ENCODE data around the gene MED8. TPM values are rescaled to one million over a fixed set of nuclear protein-coding genes. Genes with fewer than 3 reads are reported as not detected.
"Not testable (repeated sequence)": the region's sequence is repeated elsewhere in the genome, so short reads cannot be mapped to it uniquely, and the experiment has no call there.

Gene MED8
- total RNA-seq, 1 donor from 2014 or later, result 18.0 TPM

- ATAC-seq (no peak), DNase-seq (ENCODE audit: missing footprints) (no peak)
- intact Hi-C loops (cut with DNase I), result no loop called here
Observed at GRCh38 chr1:43396059-43396458, 6.5 kb upstream of the MED8 start.

- DNase-seq (ENCODE audit: missing footprints) (no peak), ATAC-seq (no peak)
- intact Hi-C loops (cut with DNase I), result no loop called here
Observed at GRCh38 chr1:43395523-43395922, 5.9 kb upstream of the MED8 start.

- no peak for ATAC-seq
- intact Hi-C loops (cut with DNase I), result no loop called here
- DNase-seq (ENCODE audit: missing footprints), result no peak
Observed at GRCh38 chr1:43392702-43393101, 3.1 kb upstream of the MED8 start.

GRCh38 chr1:43388613-43389012 lies 987 bp downstream of the MED8 start:
- no peak for DNase-seq (ENCODE audit: missing footprints)
- intact Hi-C loops (cut with DNase I), result loop anchor here (2.0 kb wide), 1 partner anchor 20 kb away; the partner anchor contains the start of gene ELOVL1
- ATAC-seq, result no peak

GRCh38 chr1:43387976-43388599 lies 1.5 kb downstream of the MED8 start:
- intact Hi-C loops (cut with DNase I), result loop anchor here (2.0 kb wide), 1 partner anchor 19 kb away; the partner anchor contains the start of gene ELOVL1
- no peak for ATAC-seq
- no peak for DNase-seq (ENCODE audit: missing footprints)

GRCh38 chr1:43386676-43387075 lies 2.9 kb downstream of the MED8 start:
- intact Hi-C loops (cut with DNase I), result no loop called here
- ATAC-seq (no peak), DNase-seq (ENCODE audit: missing footprints) (no peak)

- DNase-seq (ENCODE audit: missing footprints), result no peak
- ATAC-seq, result peak; percentile 35
- intact Hi-C loops (cut with DNase I), result loop anchor here (2.0 kb wide), 1 partner anchor 145 kb away; no protein-coding TSS in a partner anchor
Observed at GRCh38 chr1:43383449-43383848, 6.2 kb downstream of the MED8 start.

- DNase-seq (ENCODE audit: missing footprints) (no peak), ATAC-seq (peak; percentile 52)
- intact Hi-C loops (cut with DNase I), result loop anchor here (2.0 kb wide), 1 partner anchor 143 kb away; no protein-coding TSS in a partner anchor
Observed at GRCh38 chr1:43382027-43382779, 7.4 kb downstream of the MED8 start.

- intact Hi-C loops (cut with DNase I), result loop anchor here (2.0 kb wide), 1 partner anchor 143 kb away; no protein-coding TSS in a partner anchor
- DNase-seq (ENCODE audit: missing footprints) (no peak), ATAC-seq (peak; percentile 40)
Observed at GRCh38 chr1:43381612-43382011, 8.0 kb downstream of the MED8 start.

- intact Hi-C loops (cut with DNase I), result no loop called here
- ATAC-seq (no peak), DNase-seq (ENCODE audit: missing footprints) (no peak)
Observed at GRCh38 chr1:43379476-43379875, 10.1 kb downstream of the MED8 start.

GRCh38 chr1:43377831-43378230 lies 11.8 kb downstream of the MED8 start:
- DNase-seq (ENCODE audit: missing footprints), result no peak
- ATAC-seq, result no peak
- intact Hi-C loops (cut with DNase I), result no loop called here

- ATAC-seq (no peak), DNase-seq (ENCODE audit: missing footprints) (no peak)
- intact Hi-C loops (cut with DNase I), result no loop called here
Observed at GRCh38 chr1:43376723-43377235, 12.8 kb downstream of the MED8 start.

GRCh38 chr1:43373066-43373940 lies 16.3 kb downstream of the MED8 start:
- intact Hi-C loops (cut with DNase I), result no loop called here
- ATAC-seq (peak; percentile 15), DNase-seq (ENCODE audit: missing footprints) (no peak)

- intact Hi-C loops (cut with DNase I), result no loop called here
- DNase-seq (ENCODE audit: missing footprints) (no peak), ATAC-seq (no peak)
Observed at GRCh38 chr1:43372172-43372571, 17.4 kb downstream of the MED8 start.

GRCh38 chr1:43370564-43370963 lies 19.0 kb downstream of the MED8 start:
- ATAC-seq, result no peak
- no peak for DNase-seq (ENCODE audit: missing footprints)
- intact Hi-C loops (cut with DNase I), result no loop called here

GRCh38 chr1:43369779-43370178 lies 19.8 kb downstream of the MED8 start:
- not testable (repeated sequence) for ATAC-seq; DNase-seq (ENCODE audit: missing footprints)
- intact Hi-C loops (cut with DNase I), result loop anchor here (2.0 to 5.0 kb wide), 2 partner anchors 19 to 67 kb away; partner anchors contain the start of genes MED8, SZT2 and TIE1

GRCh38 chr1:43368646-43369020 lies 21.0 kb downstream of the MED8 start:
- DNase-seq (ENCODE audit: missing footprints) (no peak), ATAC-seq (no peak)
- intact Hi-C loops (cut with DNase I), result loop anchor here (2.0 to 5.0 kb wide), 2 partner anchors 20 to 66 kb away; partner anchors contain the start of genes MED8, SZT2 and TIE1

- ATAC-seq (peak; percentile 96), DNase-seq (ENCODE audit: missing footprints) (peak; percentile 98)
- intact Hi-C loops (cut with DNase I), result loop anchor here (2.0 to 5.0 kb wide), 2 partner anchors 21 to 66 kb away; partner anchors contain the start of genes MED8, SZT2 and TIE1
Observed at GRCh38 chr1:43367904-43368645, 21.5 kb downstream of the MED8 start, which contains the start of gene ELOVL1. Gene ELOVL1, minus strand, starts transcription at chr1:43368011. Its CDS starts 2,402 bp downstream, at chr1:43365609.
